CD1c-positive myeloid dendritic cell (primary cell): ENCODE results near the gene OSTF1.
A peak's percentile ranks its signal among the peaks of the same experiment; 100 is the strongest.

ENCODE experiments used
- DNase-seq: peaks from one replicate; pipeline ENCODE4 v3.0.0-alpha.2; 2016; ENCODE audit errors: extremely low spot score

The OSTF1 gene

DNA sequence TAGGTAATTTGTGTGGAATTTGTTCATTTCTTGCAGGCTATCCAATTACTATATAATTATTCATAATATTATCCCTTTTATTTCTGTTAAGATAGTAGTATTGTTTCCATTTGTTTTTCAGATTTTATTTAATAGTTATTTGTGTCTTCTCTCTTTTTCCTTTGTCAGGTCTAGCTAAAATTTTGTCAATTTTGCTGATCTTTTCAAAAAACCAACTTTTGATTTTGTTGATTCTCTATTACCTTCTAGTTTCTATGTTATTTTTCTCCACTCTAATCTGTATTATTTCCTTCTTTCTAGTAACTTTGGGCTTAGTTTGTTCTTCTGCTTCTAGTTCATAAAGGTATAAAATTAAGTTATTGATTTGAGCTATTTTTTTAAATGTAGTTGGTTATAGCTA is 76.3 kb downstream of the OSTF1 start:
- no peak for DNase-seq

GRCh38 chr9:75167281-75167680 is 79.0 kb downstream of the OSTF1 start:
- DNase-seq, result no peak

DNA sequence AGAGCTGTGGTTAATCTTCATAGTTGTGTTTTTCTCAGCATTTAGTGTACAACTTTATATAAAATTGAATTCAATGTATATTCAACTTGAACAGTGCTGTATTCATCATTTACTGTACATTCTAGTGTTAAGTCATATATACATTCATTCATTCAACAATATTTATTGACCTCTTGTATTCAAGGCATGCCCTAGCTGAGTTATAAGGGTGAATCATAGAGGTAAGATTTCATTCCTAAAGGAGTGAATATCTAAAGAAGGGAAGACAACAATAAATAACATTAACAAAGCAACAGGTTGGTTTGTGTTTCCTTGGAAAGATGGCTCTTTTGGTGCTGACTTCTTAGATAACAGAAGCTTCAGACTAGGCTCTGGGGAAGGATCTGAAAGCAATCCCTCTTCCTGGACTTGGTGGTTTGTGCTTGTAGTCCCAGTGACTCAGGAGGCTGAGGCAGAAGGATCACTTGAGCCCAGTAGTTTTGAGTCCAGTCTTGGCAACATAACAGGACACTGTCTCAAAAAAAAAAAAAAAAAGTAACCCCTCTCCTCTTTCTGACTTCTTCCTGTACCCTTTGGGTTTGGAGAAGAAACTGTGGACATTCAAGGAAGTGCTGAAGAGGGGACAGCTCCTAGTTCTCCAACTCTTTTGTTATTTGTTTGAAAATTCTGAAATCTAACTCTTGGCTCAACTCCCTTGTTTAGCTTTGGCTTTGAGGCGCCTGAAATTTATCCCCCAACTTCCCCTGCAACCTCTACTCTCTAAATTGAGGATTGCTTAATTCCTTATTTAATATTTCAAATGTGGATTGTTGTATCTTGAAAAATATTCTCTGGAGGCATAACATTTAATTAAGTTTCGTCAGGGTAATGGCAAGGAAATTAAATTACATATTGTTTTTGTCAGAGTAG is 80.2 kb downstream of the OSTF1 start:
- no peak for DNase-seq

GRCh38 chr9:75169623-75170022 is 81.3 kb downstream of the OSTF1 start:
- DNase-seq, result no peak

- no peak for DNase-seq
Measured at GRCh38 chr9:75170898-75171360, 82.6 kb downstream of the OSTF1 start.

DNA sequence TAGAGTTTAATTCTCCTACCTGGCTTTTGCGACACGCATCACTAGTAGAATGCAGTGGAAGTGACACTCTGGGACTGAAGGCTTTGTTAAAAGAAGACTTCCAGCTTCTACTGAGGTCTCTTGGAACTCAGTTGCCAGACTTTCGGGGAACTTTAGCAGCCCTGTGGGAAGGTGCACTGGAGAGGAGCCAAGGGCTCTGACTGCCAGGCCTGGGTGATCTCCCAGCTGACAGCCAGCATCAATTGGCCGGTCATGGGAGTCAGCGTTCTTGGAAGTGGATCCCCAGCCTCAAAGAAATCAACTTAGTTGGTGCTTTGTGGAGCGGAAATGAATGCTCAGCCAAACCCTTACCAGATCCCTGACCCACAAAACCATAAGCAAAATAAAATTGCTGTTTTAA is 87.1 kb downstream of the OSTF1 start:
- DNase-seq, result no peak

- DNase-seq, result no peak
Measured at GRCh38 chr9:75176037-75176436, 87.7 kb downstream of the OSTF1 start.

DNA sequence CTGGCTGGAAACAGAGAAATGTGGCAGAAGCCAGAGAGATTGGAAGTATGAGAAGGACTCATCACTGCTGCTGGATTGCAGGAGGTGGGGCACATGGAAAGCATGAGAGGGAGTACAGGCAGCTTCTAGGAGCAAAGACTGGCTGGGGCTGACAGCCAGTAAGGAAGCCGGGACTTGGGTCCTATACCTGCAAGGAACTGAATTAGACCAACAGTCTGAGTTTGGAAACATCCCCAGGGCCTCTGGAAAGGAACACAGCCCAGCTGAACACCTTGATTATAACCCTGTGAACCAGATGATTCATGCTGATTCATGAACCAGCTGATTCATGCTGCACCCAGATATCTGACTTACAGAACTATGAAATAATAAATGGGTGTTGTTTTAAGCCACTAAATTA is 93.4 kb downstream of the OSTF1 start:
- no peak for DNase-seq

DNA sequence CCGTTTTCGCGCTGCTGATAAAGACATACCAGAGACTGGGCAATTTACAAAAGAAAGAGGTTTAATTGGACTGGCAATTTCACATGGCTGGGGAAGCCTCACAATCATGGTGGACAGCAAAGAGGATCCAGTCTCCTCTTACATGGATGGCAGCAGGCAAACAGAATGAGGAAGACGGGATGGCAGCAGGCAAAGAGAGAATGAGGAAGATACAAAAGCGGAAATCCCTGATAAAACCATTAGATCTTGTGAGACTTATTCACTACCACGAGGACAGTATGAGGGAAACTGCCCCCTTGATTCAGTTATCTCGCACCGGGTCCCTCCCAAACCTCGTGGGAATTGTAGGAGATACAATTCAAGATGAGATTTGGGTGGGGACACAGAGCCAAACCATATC is 95.0 kb downstream of the OSTF1 start:
- no peak for DNase-seq

DNA sequence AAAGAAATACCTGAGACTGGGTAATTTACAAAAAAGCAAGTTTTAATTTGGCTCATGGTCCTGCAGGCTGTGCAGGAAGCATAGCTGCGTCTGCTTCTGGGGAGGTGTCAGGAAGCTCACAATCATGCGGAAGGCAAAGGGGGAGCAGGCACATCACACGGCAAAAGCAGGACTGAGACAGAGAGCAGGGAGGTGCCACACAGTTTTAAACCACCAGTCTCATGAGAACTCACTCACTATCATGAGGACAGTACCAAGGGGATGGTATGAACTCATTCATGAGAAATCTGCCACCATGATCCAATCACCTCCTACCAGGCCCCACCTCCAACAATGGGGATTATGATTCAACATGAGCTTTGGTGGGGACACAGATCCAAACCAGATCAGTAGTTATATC is 96.2 kb downstream of the OSTF1 start:
- DNase-seq, result no peak

- DNase-seq, result peak; percentile 17
Measured at GRCh38 chr9:75185585-75186170, 97.4 kb downstream of the OSTF1 start.

DNA sequence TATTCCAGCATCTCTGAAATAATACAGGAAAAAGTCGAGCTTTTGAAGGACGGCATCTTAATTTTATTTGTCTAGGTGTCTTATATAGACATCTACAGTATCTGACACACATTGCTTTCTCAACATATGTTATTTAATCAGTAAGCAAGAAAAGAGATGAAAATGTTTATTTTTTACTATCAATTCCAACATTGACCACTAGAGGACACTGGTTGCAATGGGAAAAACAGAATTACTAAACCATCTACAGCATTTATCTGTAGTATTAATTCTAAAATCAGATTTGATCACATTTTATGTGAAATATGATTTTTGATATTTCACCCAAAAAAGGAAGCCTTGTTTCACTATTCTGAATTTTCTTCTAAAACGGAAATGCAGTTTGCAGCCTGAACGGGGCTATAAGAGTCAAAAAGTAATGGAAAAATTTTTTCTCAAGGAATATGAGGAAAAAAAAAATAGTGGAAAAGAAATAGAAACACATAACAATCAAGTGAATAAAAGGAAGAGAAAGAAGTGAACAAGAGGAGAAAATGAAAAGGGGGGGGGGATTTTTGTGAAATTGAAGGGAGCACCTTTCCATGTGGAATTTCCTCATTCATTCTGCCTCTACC is 98.6 kb downstream of the OSTF1 start:
- DNase-seq, result peak; percentile 55

- DNase-seq, result no peak
Measured at GRCh38 chr9:75188756-75189155, 100.4 kb downstream of the OSTF1 start.

DNA sequence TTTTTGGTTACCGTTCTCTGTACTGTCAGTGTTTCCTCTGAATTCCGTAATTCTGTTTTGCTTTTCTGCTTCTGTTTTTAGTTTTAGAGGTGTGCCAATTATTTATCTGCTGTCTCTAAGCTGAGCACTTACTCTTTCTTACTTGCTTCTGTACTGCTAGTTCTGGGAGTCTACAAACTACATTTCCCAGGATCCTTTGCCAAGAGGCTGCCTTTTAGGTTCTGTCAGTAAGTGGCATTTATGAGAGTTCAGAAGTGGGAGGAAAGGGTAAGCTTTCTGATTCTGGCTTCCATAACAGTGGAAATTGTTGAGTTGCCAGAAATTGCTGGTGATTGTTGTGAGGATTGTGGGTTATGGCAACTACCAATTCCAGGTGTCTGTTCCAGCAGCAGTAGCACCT is 102.4 kb downstream of the OSTF1 start:
- DNase-seq, result no peak
